ENCODE data around the gene MPZL2.

MPZL2 gene

GRCh38 chr11:118240999-118241763, 22.9 kb downstream of the MPZL2 start:
- peak in 1 of 4 experiments; percentile 11 for DNase-seq

- no peak for DNase-seq
Observed at GRCh38 chr11:118239509-118240205, 24.4 kb downstream of the MPZL2 start.

GRCh38 chr11:118238929-118239328, 25.2 kb downstream of the MPZL2 start:
- no peak for DNase-seq

- DNase-seq = no peak
Observed at GRCh38 chr11:118238421-118238820, 25.7 kb downstream of the MPZL2 start.

GRCh38 chr11:118236170-118236569, 27.9 kb downstream of the MPZL2 start:
- no peak for DNase-seq

GRCh38 chr11:118234833-118235232, 29.3 kb downstream of the MPZL2 start:
- DNase-seq = no peak

- DNase-seq = no peak
Observed at GRCh38 chr11:118233850-118234249, 30.2 kb downstream of the MPZL2 start.

- no peak for DNase-seq
Observed at GRCh38 chr11:118233377-118233776, 30.7 kb downstream of the MPZL2 start.

GRCh38 chr11:118232659-118233058, 31.4 kb downstream of the MPZL2 start:
- no peak for DNase-seq

- no peak for DNase-seq
Observed at GRCh38 chr11:118231461-118231860, 32.6 kb downstream of the MPZL2 start.

GRCh38 chr11:118230088-118230487, 34.0 kb downstream of the MPZL2 start:
- no peak for DNase-seq

- no peak for DNase-seq
Observed at GRCh38 chr11:118229274-118229847, 34.7 kb downstream of the MPZL2 start.

GRCh38 chr11:118227865-118228785, 36.0 kb downstream of the MPZL2 start:
- no peak for DNase-seq

- DNase-seq = no peak
Observed at GRCh38 chr11:118226781-118227180, 37.3 kb downstream of the MPZL2 start.

GRCh38 chr11:118226296-118226695, 37.8 kb downstream of the MPZL2 start:
- DNase-seq = no peak

- peak in 3 of 4 experiments; percentile 15 to 46 (median 32) for DNase-seq
Observed at GRCh38 chr11:118224511-118225188, 39.4 kb downstream of the MPZL2 start, which contains the start of gene JAML. Gene JAML, minus strand, starts transcription at chr11:118225011. Its CDS starts 10,145 bp downstream, at chr11:118214866.

GRCh38 chr11:118223992-118224391, 40.1 kb downstream of the MPZL2 start:
- DNase-seq = no peak

- no peak for DNase-seq
Observed at GRCh38 chr11:118223570-118223969, 40.5 kb downstream of the MPZL2 start.

GRCh38 chr11:118222437-118222836, 41.7 kb downstream of the MPZL2 start:
- DNase-seq = no peak

- DNase-seq = no peak
Observed at GRCh38 chr11:118221419-118221818, 42.7 kb downstream of the MPZL2 start.

GRCh38 chr11:118219732-118220131, 44.4 kb downstream of the MPZL2 start:
- DNase-seq = no peak

- no peak for DNase-seq
Observed at GRCh38 chr11:118219244-118219643, 44.9 kb downstream of the MPZL2 start.

All from activated CD4-positive, CD25-positive, alpha-beta regulatory T cell (primary cell).